ENCODE data around the gene TMEM63B.
"Not testable (repeated sequence)": the region's sequence is repeated elsewhere in the genome, so short reads cannot be mapped to it uniquely, and the experiment has no call there.

The TMEM63B gene

GRCh38 chr6:44172731-44173500 lies 45.6 kb downstream of the TMEM63B start:
- DNase-seq, result peak; percentile 32 to 78

GRCh38 chr6:44176130-44176761 lies 48.9 kb downstream of the TMEM63B start:
- DNase-seq, result no peak

- no peak for DNase-seq
Measured at GRCh38 chr6:44176762-44177509, 49.6 kb downstream of the TMEM63B start.

- DNase-seq, result no peak
Measured at GRCh38 chr6:44177691-44178423, 50.5 kb downstream of the TMEM63B start.

- DNase-seq, result no peak
Measured at GRCh38 chr6:44178424-44179071, 51.2 kb downstream of the TMEM63B start.

- no peak for DNase-seq
Measured at GRCh38 chr6:44179072-44179536, 51.8 kb downstream of the TMEM63B start.

- no peak for DNase-seq
Measured at GRCh38 chr6:44179648-44180047, 52.3 kb downstream of the TMEM63B start.

GRCh38 chr6:44180406-44180805 lies 53.1 kb downstream of the TMEM63B start:
- DNase-seq, result no peak

GRCh38 chr6:44180886-44181285 lies 53.5 kb downstream of the TMEM63B start:
- DNase-seq, result no peak

GRCh38 chr6:44181784-44182183 lies 54.4 kb downstream of the TMEM63B start:
- not testable (repeated sequence) for DNase-seq

GRCh38 chr6:44182911-44183390 lies 55.6 kb downstream of the TMEM63B start:
- DNase-seq, result no peak

- DNase-seq, result no peak
Measured at GRCh38 chr6:44183783-44184182, 56.4 kb downstream of the TMEM63B start.

GRCh38 chr6:44185356-44185755 lies 58.0 kb downstream of the TMEM63B start:
- not testable (repeated sequence) for DNase-seq

GRCh38 chr6:44185953-44186634 lies 58.7 kb downstream of the TMEM63B start:
- DNase-seq, result no peak

- no peak for DNase-seq
Measured at GRCh38 chr6:44186635-44187025, 59.3 kb downstream of the TMEM63B start.

- DNase-seq, result no peak
Measured at GRCh38 chr6:44188819-44189218, 61.5 kb downstream of the TMEM63B start.

- DNase-seq, result no peak
Measured at GRCh38 chr6:44189257-44189656, 61.9 kb downstream of the TMEM63B start.

GRCh38 chr6:44190715-44191114 lies 63.4 kb downstream of the TMEM63B start:
- DNase-seq, result no peak

- no peak for DNase-seq
Measured at GRCh38 chr6:44192428-44193041, 65.2 kb downstream of the TMEM63B start.

GRCh38 chr6:44193307-44193910 lies 66.1 kb downstream of the TMEM63B start:
- no peak for DNase-seq

- DNase-seq, result no peak
Measured at GRCh38 chr6:44194326-44194725, 67.0 kb downstream of the TMEM63B start.

All from NCI-H524 (cell line).